DMS79 (cell line): ENCODE results near the gene ALG5.

Source experiments
- DNase-seq: peaks from one replicate; lab custom pipeline; 2025; lab: John Stamatoyannopoulos, UW

ALG5 gene

DNA sequence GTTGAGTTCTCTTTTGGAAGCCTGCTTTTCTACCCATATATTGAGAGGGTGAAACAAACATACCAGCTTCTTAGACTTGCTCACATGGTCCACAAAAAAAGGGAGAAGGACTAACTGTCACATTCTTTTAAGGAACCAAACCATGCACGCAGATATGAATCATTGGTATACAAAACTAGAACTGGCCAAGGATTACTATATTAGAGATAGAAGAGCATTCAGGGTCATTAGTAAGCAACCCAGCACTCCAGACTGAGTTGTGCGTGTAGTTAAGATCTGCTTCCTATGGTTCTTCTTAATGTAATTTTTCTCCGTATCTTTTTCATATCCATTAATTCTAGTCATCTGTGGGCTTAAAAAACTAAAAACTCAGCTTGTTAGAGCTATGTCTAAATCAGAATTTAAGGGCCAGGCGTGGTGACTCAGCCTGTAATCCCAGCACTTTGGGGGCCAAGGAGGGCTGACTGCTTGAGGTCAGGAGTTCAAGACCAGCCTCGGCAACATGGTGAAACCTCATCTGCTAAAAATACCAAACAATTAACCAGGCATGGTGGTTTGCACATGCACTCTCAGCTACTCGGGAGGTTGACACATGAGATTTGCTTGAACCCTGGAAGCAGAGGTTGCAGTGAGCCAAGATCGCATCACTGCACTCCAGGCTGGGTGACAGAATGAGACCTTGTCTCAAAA, 19.6 kb downstream of the ALG5 start:
- DNase-seq, result no peak

GRCh38 chr13:36975172-36975571, 24.0 kb downstream of the ALG5 start:
- DNase-seq, result no peak

GRCh38 chr13:36973621-36974295, 25.4 kb downstream of the ALG5 start:
- DNase-seq, result no peak

DNA sequence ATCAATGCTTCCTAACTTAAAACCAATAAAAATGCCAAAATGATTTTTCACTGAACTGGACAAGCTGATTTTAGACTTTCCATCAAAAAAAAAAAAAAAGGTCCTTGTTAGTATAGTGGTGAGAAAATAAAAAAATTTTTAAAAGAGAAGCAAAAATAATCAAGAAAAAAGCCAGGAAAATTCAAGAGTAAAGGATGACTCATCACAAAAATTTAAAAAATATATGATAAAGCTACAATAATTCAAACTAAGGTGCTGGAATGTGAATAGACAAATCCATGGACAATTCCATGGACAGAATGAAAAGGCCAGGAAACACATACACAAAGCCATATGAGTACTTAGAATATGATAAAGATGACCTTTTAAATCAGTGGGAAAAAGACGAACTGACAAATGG, 26.1 kb downstream of the ALG5 start:
- DNase-seq, result no peak

DNA sequence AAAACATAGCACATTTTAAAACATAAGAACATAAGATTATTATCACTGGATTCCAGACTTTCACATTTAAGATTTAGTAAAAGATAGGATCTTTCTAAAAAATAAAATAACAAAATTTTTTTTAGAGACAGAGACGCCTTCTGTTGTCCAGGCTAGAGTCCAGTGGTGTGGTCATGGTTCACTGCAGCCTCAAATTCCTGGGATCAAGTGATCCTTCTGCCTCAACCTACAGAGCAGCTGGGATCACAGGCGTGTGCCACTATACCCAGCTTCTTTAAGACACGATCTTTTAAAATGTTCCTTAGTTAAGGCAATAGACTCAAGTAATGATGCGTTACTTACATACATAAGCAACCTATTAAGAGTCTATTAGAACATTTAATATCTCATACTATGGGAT, 32.7 kb downstream of the ALG5 start:
- no peak for DNase-seq

DNA sequence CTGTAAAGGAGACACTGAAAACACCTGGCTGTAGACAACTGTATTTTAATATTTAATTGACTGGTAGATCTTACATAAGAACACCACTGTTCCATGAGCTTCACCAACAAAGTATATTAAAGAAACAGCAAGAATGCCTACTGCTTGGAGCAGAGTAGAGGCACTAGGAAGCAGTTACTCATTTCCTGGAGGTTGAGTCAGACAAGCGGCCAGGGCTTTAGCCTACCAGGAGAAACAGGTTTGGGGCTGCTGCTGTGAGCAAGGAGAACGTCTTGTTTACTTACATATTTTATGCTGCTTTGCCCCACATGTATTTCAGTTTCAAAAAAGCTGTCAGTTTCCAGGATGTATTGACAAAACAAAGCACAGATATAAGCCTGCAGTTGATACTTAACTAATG, 33.4 kb downstream of the ALG5 start:
- no peak for DNase-seq

- no peak for DNase-seq
Observed at GRCh38 chr13:36959456-36960116, 39.6 kb downstream of the ALG5 start.

- no peak for DNase-seq
Observed at GRCh38 chr13:36954542-36954941, 44.6 kb downstream of the ALG5 start.

- DNase-seq, result no peak
Observed at GRCh38 chr13:36950920-36951319, 48.2 kb downstream of the ALG5 start.

GRCh38 chr13:36950330-36950729, 48.8 kb downstream of the ALG5 start:
- no peak for DNase-seq

DNA sequence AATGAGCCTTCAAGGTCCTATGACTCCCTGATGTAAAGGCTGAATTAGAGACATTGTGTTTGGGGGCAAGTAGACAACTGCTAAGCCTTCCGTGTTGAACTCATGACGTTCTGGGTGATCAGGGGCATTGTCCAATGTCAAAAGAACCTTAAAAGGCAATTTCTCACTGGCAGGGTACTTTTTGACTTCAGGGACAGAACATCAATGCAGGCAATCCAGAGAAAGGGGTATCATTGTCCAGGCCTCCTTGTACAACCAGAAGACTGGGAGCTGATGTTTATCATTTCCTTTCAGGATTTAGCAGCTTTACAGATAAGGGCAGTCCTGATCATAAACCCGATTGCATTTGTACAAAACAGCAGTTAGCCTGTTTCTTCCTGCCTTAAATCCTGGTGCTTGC, 54.1 kb downstream of the ALG5 start:
- DNase-seq, result no peak

- DNase-seq, result no peak
Observed at GRCh38 chr13:36925603-36926002, 73.5 kb downstream of the ALG5 start.

DNA sequence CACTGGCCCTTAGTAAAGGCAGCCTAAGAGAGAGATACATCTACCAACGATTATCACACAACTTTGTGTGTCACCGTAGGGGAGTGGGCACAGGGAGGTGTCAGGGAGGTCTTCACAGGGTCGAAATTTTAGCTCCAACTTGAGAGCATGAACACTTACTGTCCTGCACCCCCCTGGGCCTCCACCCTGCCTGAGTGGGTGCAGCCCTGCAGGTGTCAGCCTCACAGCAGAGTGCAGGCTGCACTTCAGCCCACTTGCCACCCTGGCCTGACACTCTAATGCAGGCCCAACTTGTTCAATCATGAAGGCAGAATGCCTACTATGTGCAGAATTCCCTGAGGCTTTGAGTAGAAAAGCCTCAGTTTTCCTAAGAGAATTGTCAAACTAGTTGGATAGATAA, 75.1 kb downstream of the ALG5 start:
- DNase-seq, result no peak

- no peak for DNase-seq
Observed at GRCh38 chr13:36921631-36922301, 77.4 kb downstream of the ALG5 start.

DNA sequence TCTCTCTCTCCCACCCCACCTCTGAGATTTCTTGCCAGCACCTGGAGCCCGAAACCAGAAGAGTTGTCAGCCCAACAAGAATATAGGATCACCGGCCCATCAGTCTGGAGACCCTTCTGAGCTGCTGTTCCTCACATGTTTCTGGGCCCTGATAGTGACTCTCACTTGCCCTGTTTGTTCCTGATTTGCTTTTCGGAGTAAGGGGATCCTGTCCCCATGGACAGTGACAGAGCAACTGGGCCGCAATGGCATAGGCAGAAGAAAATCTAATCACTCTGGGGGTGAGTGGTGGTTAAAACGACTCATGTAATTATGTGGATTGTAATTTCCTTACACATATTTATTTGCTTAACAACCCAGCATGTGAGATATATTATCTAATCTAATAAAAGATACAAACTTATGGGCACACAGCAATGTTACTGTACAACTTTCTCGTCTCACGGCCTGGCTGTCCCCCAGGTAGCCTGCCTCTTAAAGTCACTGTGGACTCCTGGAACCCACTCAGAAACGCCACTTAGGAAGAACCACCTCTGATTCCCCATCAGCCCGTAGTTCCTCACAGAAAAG, 78.4 kb downstream of the ALG5 start:
- no peak for DNase-seq

- peak; percentile 48 for DNase-seq
Observed at GRCh38 chr13:36919833-36920615, 79.1 kb downstream of the ALG5 start, which contains the start of gene SMAD9. Gene SMAD9, minus strand, starts transcription at chr13:36920238. Its CDS starts 40,549 bp downstream, at chr13:36879689.

DNA sequence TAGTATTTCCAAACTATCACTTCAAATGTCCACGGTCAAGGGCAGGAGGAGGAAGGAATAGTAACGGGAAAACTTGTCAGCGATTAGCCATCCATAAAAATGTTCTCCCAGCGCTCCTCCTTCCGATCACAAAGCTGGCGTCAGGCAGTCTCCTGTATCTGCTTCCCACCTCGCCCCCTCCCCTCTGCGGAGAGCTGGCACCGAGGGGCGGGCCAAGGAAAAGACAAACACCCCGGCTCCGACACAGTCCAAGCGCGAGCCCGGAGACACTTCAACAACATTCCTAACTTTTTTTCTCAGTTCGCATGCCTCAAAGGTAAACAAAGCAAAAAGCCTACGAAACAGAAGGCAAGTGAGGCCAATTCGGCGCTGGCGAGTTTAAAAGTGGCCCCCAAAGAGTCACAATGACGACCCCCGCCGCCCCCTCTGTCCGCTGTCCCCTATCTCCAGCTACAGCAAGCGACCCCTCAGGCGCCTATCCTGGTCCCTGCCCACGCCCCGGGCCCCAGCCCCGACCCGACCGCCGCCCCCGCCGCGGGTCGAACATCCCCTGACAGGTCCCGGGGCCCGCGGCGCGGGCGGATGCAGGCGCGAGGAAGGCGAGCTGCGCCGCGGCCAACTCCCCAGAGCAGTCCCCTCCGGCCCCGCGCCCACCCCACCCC, 79.8 kb downstream of the ALG5 start:
- peak; percentile 52 for DNase-seq

DNA sequence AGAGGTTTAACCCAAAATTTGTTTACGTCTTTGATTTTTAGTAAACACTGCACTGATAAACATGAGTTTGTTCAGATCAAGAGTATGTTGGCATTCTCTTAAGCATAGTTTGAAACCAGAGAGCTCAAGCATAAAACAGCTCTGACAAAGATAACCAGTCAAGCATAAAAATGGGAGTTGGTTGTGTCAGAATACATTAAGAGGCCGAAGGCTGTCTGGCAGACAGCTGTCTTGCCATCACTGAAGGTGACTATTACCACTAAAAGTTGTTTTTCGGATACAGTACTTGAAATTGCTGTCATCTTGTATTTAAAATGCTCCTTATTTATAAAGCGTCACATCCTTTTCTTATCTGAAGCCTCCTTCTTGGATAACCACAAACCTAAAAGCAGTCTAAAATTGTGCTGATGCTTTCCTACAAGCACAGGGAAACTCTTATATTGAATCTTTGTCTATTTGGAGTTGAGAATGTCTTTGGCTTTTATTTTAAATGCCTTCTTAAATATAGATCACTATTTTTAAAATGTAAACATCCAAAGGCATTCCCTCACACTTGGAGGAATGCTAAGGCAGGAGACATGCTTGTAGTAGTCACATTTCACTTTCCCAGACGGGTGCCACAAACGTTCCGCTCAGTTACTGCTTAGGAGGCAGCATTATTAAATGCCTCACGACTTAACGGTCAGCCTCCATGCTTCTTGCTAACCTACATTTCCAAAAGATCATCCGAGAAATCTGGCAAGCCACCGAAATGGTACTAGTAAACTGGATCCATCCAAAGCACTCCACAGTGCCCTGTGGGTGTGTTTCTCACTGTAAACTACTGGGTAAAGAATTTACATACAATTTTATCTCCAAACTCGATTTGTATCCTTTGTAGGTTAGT, 80.7 kb downstream of the ALG5 start:
- peak; percentile 37 for DNase-seq

DNA sequence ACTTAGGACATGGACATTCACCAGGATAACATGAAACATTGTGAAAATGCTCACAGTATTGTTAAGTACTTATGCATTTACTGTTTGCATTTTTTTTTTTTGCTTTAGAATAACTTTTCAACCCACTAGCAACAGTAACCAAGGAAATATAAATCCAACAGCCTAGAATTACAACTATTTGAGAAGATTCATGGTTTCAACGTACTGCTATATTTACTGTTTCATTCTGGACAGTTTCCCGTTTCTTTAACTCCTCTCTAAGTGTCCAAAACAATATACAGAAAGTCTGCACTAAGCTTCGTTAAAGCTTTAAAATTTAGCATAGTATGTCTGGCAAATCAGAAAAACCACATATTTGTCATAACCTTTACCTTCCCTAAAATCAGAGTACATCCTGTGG, 81.8 kb downstream of the ALG5 start:
- DNase-seq, result no peak
